SK-N-SH treated with all-trans-retinoic acid at 6 μM for 48 hours (cell line): ENCODE measurements around the gene SMIM20.

ENCODE experiments used
- ATAC-seq: fragments of 200-7000 bp; cut with Tn5 transposase; 3 replicates; pipeline ENCODE4 v1.9.1; 2020; ENCODE audit warnings: mild to moderate bottlenecking, moderate library complexity
- ARNTL ChIP-seq: fragments of 450-650 bp; formaldehyde crosslinking; IDR thresholded peaks from 2 replicates; pipeline ENCODE4 v1.5.0; 2020; ENCODE audit warnings: low read depth, mild to moderate bottlenecking, moderate library complexity, borderline replicate concordance
- BACH2 ChIP-seq: fragments of 250-450 bp; sonication (Bioruptor Pico); IDR thresholded peaks from 2 replicates; pipeline ENCODE4 v1.9.0; 2021; ENCODE audit warnings: mild to moderate bottlenecking, borderline replicate concordance
- CSDC2 ChIP-seq: fragments of 250-450 bp; sonication (Bioruptor Pico); IDR thresholded peaks from 2 replicates; pipeline ENCODE4 v1.5.0; 2020; ENCODE audit warnings: mild to moderate bottlenecking, moderate library complexity
- ESRRG ChIP-seq: fragments of 250-450 bp; sonication (Bioruptor Pico); IDR thresholded peaks from 2 replicates; pipeline ENCODE4 v1.6.1; 2021; ENCODE audit warnings: mild to moderate bottlenecking
- GLIS3 ChIP-seq: fragments of 250-450 bp; sonication (Bioruptor Pico); IDR thresholded peaks from 2 replicates; pipeline ENCODE4 v1.5.0; 2020; ENCODE audit warnings: mild to moderate bottlenecking, moderate library complexity
- ISL1 ChIP-seq: fragments of 250-450 bp; sonication (Bioruptor Pico); IDR thresholded peaks from 2 replicates; pipeline ENCODE4 v2.1.2; 2022; ENCODE audit warnings: mild to moderate bottlenecking, moderate library complexity
- PPARA ChIP-seq: fragments of 250-450 bp; sonication (Bioruptor Pico); IDR thresholded peaks from 2 replicates; pipeline ENCODE4 v1.5.0; 2020; ENCODE audit warnings: mild to moderate bottlenecking, borderline replicate concordance
- RARB ChIP-seq: fragments of 250-450 bp; sonication (Bioruptor Pico); IDR thresholded peaks from 2 replicates; pipeline ENCODE4 v1.8.0; 2021; ENCODE audit warnings: mild to moderate bottlenecking, moderate library complexity
- SNAI2 ChIP-seq: fragments of 250-450 bp; sonication (Bioruptor Pico); IDR thresholded peaks from 2 replicates; pipeline ENCODE4 v1.5.0; 2020; ENCODE audit warnings: mild to moderate bottlenecking, moderate library complexity
- TCF4 ChIP-seq: fragments of 250-450 bp; sonication (Bioruptor Pico); IDR thresholded peaks from 2 replicates; pipeline ENCODE4 v1.8.0; 2021; ENCODE audit warnings: mild to moderate bottlenecking, moderate library complexity, borderline replicate concordance
- ZC3H10 ChIP-seq: fragments of 250-450 bp; sonication (Bioruptor Pico); IDR thresholded peaks from 2 replicates; pipeline ENCODE4 v1.5.1; 2021; ENCODE audit warnings: mild to moderate bottlenecking, moderate library complexity
- ZFP3 ChIP-seq: fragments of 250-450 bp; sonication (Bioruptor Pico); IDR thresholded peaks from 2 replicates; pipeline ENCODE4 v1.5.0; 2020; ENCODE audit warnings: mild to moderate bottlenecking, moderate library complexity
- ZFP30 ChIP-seq: fragments of 450-650 bp; formaldehyde crosslinking; IDR thresholded peaks from 2 replicates; pipeline ENCODE4 v1.5.0; 2022; ENCODE audit warnings: mild to moderate bottlenecking, moderate library complexity
- ZNF565 ChIP-seq: fragments of 450-650 bp; formaldehyde crosslinking; conservative IDR thresholded peaks from 2 replicates; pipeline ENCODE4 v1.5.0; 2020; ENCODE audit warnings: low read depth, mild to moderate bottlenecking, moderate library complexity
- ZNF70 ChIP-seq: fragments of 450-650 bp; formaldehyde crosslinking; IDR thresholded peaks from 2 replicates; pipeline ENCODE4 v1.5.0; 2020; ENCODE audit warnings: mild to moderate bottlenecking, moderate library complexity
- ZNF8 ChIP-seq: fragments of 450-650 bp; formaldehyde crosslinking; IDR thresholded peaks from 2 replicates; pipeline ENCODE4 v1.5.0; 2020; ENCODE audit warnings: mild to moderate bottlenecking, moderate library complexity
- TF ChIP-seq, protein P1 (sequence below): fragments of 250-450 bp; sonication (Bioruptor Pico); IDR thresholded peaks from 2 replicates; pipeline ENCODE4 v1.5.0; 2020; ENCODE audit warnings: mild to moderate bottlenecking, moderate library complexity
- TF ChIP-seq, protein P2 (sequence below): fragments of 250-450 bp; sonication (Bioruptor Pico); IDR thresholded peaks from 2 replicates; pipeline ENCODE4 v1.5.1; 2020; ENCODE audit warnings: low read depth, mild to moderate bottlenecking, moderate library complexity
- TF ChIP-seq, protein P3 (sequence below): fragments of 250-450 bp; sonication (Bioruptor Pico); IDR thresholded peaks from 2 replicates; pipeline ENCODE4 v1.5.1; 2021; ENCODE audit warnings: mild to moderate bottlenecking, moderate library complexity
- TF ChIP-seq, protein P4 (sequence below): fragments of 250-450 bp; sonication (Bioruptor Pico); IDR thresholded peaks from 2 replicates; pipeline ENCODE4 v1.8.0; 2020; ENCODE audit warnings: mild to moderate bottlenecking, moderate library complexity, borderline replicate concordance
- TF ChIP-seq, protein P5 (sequence below): fragments of 250-450 bp; sonication (Bioruptor Pico); IDR thresholded peaks from 2 replicates; pipeline ENCODE4 v1.8.0; 2021; ENCODE audit warnings: low read depth, mild to moderate bottlenecking, moderate library complexity, borderline replicate concordance

Gene SMIM20

DNA sequence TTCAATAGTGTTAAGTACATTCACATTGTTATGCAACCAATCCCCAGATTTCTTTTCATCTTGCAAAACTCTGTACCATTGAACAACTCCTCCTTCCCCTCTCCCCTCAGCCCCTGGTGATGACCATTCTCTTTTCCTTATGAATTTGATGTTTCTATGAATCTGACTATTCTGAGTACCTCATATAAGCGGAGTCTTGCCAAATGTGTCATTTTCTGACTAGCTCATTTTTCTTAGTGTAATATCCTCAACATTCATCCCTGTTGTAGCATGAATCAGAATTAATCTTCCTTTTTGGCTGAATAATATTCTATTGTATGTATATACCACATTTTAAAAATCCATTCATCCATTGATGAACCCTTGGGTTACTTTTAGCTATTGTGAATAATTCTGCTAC, 34.0 kb downstream of the SMIM20 start (continued):
- TF ChIP-seq, protein P1, sequence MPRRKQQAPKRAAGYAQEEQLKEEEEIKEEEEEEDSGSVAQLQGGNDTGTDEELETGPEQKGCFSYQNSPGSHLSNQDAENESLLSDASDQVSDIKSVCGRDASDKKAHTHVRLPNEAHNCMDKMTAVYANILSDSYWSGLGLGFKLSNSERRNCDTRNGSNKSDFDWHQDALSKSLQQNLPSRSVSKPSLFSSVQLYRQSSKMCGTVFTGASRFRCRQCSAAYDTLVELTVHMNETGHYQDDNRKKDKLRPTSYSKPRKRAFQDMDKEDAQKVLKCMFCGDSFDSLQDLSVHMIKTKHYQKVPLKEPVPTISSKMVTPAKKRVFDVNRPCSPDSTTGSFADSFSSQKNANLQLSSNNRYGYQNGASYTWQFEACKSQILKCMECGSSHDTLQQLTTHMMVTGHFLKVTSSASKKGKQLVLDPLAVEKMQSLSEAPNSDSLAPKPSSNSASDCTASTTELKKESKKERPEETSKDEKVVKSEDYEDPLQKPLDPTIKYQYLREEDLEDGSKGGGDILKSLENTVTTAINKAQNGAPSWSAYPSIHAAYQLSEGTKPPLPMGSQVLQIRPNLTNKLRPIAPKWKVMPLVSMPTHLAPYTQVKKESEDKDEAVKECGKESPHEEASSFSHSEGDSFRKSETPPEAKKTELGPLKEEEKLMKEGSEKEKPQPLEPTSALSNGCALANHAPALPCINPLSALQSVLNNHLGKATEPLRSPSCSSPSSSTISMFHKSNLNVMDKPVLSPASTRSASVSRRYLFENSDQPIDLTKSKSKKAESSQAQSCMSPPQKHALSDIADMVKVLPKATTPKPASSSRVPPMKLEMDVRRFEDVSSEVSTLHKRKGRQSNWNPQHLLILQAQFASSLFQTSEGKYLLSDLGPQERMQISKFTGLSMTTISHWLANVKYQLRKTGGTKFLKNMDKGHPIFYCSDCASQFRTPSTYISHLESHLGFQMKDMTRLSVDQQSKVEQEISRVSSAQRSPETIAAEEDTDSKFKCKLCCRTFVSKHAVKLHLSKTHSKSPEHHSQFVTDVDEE (CRISPR knock-in tag): no peak
- TF ChIP-seq ZNF565 (CRISPR knock-in tag): no peak
- no peak for TF ChIP-seq BACH2
- TF ChIP-seq RARB: no peak
- no peak for TF ChIP-seq PPARA

DNA sequence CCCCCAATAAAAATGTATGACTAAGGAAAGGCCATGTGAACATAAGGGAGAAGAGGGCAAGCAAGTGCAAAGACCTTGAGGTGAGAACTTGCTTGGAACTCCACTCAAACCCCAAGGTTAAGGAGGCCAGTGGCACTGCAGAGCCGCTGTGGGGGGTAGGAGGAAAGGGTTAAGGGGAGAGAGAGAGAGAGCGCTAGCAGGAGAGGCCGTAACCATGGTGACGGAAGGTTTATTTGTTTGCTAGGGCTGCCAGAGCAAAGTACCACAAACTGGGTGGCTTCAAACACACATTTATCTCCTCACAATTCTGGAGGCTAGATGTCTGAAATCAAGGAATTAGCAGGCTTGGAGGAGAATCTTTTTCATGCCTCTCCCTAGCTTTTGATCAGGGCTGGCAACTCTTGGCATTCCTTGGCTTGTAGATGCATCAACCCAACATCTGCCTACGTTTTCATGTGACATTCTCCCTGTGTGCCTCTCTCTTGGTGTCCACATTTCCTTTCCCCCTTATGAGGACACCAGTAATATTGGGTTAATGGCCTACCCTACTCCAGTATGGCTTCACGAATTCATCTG, 35.2 kb downstream of the SMIM20 start:
- TF ChIP-seq, protein P2, sequence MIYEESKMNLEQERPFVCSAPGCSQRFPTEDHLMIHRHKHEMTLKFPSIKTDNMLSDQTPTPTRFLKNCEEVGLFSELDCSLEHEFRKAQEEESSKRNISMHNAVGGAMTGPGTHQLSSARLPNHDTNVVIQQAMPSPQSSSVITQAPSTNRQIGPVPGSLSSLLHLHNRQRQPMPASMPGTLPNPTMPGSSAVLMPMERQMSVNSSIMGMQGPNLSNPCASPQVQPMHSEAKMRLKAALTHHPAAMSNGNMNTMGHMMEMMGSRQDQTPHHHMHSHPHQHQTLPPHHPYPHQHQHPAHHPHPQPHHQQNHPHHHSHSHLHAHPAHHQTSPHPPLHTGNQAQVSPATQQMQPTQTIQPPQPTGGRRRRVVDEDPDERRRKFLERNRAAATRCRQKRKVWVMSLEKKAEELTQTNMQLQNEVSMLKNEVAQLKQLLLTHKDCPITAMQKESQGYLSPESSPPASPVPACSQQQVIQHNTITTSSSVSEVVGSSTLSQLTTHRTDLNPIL (CRISPR knock-in tag): no peak
- TF ChIP-seq ZNF565 (CRISPR knock-in tag) (no peak), SNAI2 (CRISPR knock-in tag) (no peak), CSDC2 (CRISPR knock-in tag) (no peak), PPARA (no peak), ZFP30 (no peak), TCF4 (CRISPR knock-in tag) (no peak), ZFP3 (CRISPR knock-in tag) (no peak), ZNF8 (no peak), GLIS3 (CRISPR knock-in tag) (no peak), ZC3H10 (no peak), ZNF70 (no peak)
- TF ChIP-seq, protein P3, sequence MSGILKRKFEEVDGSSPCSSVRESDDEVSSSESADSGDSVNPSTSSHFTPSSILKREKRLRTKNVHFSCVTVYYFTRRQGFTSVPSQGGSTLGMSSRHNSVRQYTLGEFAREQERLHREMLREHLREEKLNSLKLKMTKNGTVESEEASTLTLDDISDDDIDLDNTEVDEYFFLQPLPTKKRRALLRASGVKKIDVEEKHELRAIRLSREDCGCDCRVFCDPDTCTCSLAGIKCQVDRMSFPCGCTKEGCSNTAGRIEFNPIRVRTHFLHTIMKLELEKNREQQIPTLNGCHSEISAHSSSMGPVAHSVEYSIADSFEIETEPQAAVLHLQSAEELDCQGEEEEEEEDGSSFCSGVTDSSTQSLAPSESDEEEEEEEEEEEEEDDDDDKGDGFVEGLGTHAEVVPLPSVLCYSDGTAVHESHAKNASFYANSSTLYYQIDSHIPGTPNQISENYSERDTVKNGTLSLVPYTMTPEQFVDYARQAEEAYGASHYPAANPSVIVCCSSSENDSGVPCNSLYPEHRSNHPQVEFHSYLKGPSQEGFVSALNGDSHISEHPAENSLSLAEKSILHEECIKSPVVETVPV (CRISPR knock-in tag): no peak
- TF ChIP-seq, protein P4, sequence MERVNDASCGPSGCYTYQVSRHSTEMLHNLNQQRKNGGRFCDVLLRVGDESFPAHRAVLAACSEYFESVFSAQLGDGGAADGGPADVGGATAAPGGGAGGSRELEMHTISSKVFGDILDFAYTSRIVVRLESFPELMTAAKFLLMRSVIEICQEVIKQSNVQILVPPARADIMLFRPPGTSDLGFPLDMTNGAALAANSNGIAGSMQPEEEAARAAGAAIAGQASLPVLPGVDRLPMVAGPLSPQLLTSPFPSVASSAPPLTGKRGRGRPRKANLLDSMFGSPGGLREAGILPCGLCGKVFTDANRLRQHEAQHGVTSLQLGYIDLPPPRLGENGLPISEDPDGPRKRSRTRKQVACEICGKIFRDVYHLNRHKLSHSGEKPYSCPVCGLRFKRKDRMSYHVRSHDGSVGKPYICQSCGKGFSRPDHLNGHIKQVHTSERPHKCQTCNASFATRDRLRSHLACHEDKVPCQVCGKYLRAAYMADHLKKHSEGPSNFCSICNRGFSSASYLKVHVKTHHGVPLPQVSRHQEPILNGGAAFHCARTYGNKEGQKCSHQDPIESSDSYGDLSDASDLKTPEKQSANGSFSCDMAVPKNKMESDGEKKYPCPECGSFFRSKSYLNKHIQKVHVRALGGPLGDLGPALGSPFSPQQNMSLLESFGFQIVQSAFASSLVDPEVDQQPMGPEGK (CRISPR knock-in tag): no peak
- no peak for ATAC-seq

DNA sequence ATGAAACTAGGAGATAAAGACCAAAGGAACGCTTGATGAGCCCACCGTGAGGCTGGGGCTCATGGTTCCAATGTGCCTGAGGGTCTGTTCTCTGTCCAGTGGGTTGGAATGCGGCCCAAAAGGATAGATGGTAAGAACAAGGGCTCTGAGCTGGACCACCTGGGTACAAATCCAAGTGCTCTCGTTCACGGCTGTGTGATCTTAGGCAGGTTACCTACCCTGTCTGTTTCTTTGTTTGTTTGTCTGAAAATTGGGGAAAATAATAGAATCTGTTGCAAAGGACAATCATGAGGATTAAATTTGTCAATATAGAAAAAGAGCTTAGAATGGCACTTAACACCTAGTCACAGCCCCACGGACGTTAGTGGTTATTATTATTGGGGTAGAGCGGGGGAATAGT, 36.0 kb downstream of the SMIM20 start:
- no peak for ATAC-seq
- TF ChIP-seq, protein P4 (CRISPR knock-in tag): no peak
- no peak for TF ChIP-seq ISL1

DNA sequence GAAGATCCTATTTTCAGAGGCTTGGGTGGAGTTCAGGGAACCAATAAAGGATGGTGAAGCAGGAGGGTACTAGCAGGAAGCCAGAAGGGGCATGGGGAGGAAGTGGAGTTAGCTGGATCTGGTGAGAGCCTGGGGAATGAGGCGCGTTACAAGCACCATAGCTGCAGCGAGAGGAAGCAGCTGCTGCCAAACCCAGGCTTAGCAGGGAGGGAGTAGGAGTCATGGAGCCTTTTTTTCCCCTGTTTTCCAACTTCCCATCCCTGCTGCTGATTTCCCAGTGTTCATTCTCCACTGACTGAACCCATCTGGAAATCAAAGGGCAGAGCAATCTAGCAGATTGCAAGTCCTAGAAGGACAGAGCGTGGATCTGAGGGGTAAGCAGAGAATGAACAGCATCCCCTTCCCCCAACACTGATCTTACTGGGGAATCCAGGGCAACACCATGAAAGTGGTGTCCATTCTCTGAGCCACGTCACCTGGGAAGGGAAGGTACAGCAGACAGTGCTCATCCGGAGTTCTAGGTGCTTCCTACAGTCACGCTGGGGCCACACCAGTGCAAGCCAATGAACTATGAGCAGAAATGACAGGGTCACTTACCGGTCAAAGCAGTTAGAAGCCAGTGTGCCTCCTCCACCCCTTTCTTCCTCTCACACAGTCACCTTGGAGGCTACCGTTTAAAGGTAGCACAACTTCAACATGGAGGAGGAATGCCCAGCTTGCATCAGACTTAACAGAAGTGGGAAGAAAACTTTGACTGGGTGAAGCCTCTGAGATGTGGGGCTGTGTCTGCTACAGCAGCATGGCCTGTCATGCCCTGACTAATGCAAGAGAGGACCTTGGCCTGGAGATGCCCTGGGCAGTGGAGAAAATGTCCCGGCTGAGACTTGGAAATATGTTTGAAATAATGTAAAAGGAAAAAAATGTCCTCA, 36.7 kb downstream of the SMIM20 start:
- TF ChIP-seq ZNF8 (no peak), CSDC2 (CRISPR knock-in tag) (no peak), ARNTL (CRISPR knock-in tag) (no peak), ISL1 (no peak), BACH2 (no peak), ESRRG (CRISPR knock-in tag) (no peak), ZC3H10 (no peak), ZNF565 (CRISPR knock-in tag) (no peak), TCF4 (CRISPR knock-in tag) (no peak), ZFP3 (CRISPR knock-in tag) (no peak)
- TF ChIP-seq, protein P3 (CRISPR knock-in tag): no peak
- TF ChIP-seq, protein P5, sequence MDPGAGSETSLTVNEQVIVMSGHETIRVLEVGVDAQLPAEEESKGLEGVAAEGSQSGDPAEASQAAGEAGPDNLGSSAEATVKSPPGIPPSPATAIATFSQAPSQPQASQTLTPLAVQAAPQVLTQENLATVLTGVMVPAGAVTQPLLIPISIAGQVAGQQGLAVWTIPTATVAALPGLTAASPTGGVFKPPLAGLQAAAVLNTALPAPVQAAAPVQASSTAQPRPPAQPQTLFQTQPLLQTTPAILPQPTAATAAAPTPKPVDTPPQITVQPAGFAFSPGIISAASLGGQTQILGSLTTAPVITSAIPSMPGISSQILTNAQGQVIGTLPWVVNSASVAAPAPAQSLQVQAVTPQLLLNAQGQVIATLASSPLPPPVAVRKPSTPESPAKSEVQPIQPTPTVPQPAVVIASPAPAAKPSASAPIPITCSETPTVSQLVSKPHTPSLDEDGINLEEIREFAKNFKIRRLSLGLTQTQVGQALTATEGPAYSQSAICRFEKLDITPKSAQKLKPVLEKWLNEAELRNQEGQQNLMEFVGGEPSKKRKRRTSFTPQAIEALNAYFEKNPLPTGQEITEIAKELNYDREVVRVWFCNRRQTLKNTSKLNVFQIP (CRISPR knock-in tag): no peak
- no peak for ATAC-seq
